G401 (cell line): Measurements from ENCODE around the gene FAM72A. TPM values are rescaled to one million over a fixed set of nuclear protein-coding genes. Genes with fewer than 3 reads are reported as not detected.
"Not testable (repeated sequence)": the region's sequence is repeated elsewhere in the genome, so short reads cannot be mapped to it uniquely, and the experiment has no call there.

ENCODE experiments used
- DNase-seq: peaks from one replicate; pipeline ENCODE4 v3.0.0-alpha.2; 2015; ENCODE audit warnings: low spot score
- in situ Hi-C: cut with HindIII; loops from 2 replicates; pipeline ENCODE4 v1.10.0; 2016; ENCODE audit warnings: low sequenced_read_pairs, mixed read lengths
- total RNA-seq: library from RNA; depleted of rRNA; stranded (reverse); fragments of >200 nt; shearing (Covaris generic); gene quantifications from 2 replicates; pipeline ENCODE4 v1.2.3, GENCODE V29; 2014; rRNA removed

Gene FAM72A
- total RNA-seq: 8.4 and 18.6 TPM in 2 replicates

DNA sequence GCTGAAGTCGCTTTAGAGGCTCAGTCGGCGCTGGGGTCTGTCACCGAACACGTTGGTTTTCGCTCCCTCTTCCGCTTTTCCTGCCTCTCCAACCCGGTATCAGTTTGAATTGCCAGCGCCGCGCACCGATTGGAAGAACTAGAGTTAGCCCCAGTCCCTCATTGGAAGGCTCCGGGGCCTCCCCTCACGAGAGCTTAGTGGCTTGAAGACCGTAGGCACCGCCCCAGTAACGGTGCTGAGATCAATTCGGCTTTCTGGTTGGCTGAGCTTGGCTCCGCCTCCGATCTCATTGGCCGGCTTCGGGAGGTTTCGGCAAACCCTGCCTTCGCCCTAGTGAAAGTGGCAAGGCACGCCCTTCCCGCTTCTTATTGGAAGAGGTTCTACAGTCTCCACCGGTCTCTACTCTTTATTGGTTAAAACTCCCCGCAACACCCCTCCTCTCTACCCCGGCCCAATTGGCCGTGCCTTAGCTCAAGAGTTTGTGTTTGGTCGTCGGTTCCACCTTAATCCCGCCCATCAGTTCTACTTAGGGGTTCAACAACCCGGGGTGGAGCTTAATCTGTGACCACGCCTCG lies at the start of gene FAM72A:
FAM72A (minus strand) TSS at position 51 of the 575 bp plus-strand sequence. CDS start 814 bp downstream, outside the sequence.
- DNase-seq: peak; percentile 100
- in situ Hi-C loops: not testable (repeated sequence)

DNA sequence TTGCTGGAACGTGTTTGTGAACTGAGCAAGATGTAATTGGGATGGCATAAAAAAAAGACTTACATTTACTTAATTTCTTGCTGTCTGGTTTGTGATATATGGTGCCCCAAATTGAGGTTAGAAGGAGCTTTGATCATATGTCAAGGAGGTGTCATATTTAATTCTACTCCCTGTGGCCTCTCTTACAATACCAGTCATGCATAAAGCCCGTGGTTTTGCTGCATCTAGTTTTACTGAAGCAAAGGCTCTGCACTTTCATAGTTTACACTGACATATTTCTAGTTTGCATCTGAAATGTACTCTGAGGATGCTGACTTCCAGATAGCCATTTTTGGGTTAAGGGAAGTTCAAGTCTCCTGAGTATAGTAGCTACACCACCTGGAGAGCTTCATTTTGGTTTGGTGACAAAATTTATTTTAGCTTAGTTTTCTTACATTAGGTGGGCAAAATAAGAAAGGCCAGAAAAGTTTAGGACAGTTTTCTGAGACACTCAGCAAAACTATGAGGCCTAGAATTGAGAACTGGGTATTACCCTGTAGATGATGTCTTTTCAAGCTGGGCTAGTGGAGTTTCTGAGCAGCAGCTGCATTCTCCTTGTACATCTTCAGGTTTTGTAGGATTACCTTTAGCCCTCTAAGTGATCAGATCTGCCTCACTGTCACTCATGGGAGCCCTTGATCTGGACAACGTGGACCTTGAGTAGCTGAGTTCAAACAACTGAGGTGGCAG lies 48.5 kb upstream of the FAM72A start:
- in situ Hi-C loops, DNase-seq: not testable (repeated sequence)

GRCh38 chr1:206246129-206246886 lies 43.7 kb upstream of the FAM72A start:
- DNase-seq, in situ Hi-C loops: not testable (repeated sequence)

DNA sequence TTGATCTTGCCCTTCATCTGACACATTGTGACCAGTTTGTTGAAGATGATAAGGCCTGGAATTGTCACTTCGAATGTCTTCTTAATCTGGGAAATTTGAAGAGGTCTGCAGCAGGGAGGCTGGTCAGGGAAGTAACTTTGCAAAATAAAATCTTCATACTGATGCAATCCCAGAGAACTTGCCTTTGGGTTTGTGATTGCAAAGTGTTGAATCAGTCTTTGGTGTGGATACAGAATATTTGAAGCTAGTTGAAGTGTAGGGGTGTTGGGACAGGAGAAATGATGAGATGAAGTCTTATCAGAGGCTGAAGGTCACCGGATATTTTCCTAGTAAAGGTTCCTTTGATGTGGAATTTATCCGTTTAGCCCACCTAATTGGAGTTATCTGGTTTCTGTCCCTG lies 42.8 kb upstream of the FAM72A start:
- in situ Hi-C loops: not testable (repeated sequence)

DNA sequence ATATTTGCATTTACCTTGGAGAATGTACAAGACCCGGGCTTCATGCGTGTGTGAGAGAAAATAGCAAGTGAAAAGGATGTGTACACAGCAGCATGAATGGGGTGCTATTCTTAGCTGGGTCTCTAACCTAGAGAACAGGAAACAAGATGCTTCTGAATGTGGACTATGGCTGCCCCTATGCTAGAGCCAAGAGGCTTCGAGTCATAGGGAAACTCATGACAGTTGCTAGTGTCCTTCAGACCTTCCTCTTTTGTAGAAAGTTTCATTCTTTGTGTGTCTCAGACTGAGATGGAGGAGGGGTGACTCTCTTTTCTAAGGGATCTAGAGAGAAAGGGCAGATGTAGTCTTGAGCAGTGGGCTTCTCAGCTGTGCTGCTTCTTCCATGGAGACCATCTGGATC lies 40.7 kb upstream of the FAM72A start:
- in situ Hi-C loops, DNase-seq: not testable (repeated sequence)

More for the DNA sequence above, 42.8 kb upstream of the FAM72A start:
- not testable (repeated sequence) for DNase-seq

DNA sequence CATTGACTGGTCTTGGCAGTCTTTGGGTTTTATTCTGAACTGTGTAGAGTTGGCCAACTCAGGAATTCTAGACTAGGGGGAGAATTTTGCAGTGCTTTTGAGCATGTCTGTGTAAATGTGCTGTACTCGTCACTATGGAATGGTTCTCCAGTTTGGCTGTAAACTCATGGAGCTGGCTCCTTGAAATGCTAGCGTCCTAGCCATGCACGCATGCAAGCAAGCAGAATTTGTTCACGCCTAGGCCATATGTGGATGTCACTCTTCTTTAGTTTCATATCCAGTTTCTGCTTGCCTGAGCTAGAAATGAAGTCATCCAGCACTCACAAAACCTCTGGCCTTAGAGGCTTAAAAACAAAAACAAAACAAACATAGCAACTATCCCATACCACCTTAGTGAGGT lies 37.6 kb upstream of the FAM72A start:
- DNase-seq, in situ Hi-C loops: not testable (repeated sequence)

- DNase-seq, in situ Hi-C loops: not testable (repeated sequence)
Observed at GRCh38 chr1:206235190-206235589, 32.6 kb upstream of the FAM72A start.

GRCh38 chr1:206234189-206234916 lies 31.7 kb upstream of the FAM72A start:
- DNase-seq, in situ Hi-C loops: not testable (repeated sequence)

DNA sequence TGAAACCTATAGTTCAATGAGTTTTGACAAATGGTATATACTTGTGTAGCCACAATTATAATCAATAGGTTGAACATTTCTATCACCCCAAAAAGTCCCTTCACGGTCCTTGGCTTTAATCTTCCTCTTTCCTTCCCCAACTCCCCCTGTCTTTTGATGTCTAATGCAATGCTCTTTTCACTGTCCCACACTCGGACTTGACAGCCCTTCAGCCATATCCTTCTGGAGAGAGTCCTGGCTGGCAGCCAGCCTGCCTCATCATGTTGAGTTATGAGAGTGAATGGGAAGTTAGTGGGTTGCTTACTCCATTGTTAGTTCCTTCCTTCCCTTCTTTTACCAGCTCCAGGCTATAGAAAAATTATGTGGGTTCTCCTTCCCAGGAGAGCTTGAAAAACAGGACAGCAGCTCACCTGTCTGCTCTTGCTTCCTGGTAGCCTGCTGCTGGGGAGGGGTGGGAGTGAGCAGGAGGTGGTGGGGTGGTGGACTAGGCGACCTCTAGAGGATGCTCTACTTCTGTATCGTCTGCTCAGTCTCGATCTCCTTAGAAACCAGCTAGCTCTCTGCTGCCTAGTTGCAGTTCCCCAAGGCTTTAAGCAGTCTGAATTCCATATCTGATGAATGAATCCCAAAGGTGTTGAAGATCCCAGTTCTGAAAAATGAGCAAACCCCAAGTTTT lies 30.5 kb upstream of the FAM72A start:
- in situ Hi-C loops, DNase-seq: not testable (repeated sequence)

GRCh38 chr1:206231989-206232388 lies 29.4 kb upstream of the FAM72A start:
- DNase-seq, in situ Hi-C loops: not testable (repeated sequence)

DNA sequence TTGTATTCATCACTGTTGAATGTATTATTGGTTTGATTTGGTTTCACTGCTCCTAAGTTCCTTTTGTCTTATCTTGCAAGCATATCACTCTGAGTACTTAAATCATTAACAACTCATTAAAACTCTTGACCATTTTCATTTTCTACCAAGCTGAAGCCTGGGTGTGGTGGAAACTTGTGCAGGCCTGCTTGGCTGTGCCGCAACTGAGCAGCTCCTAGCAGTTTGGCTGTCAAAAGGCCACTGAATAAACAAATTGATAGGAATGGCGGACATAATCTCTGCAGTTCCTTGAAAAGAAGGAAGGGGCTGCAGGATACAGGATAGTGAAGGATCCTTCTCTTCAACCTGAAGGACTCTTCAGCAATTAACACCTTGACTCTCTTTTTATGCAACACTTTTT lies 26.6 kb upstream of the FAM72A start:
- DNase-seq, in situ Hi-C loops: not testable (repeated sequence)

DNA sequence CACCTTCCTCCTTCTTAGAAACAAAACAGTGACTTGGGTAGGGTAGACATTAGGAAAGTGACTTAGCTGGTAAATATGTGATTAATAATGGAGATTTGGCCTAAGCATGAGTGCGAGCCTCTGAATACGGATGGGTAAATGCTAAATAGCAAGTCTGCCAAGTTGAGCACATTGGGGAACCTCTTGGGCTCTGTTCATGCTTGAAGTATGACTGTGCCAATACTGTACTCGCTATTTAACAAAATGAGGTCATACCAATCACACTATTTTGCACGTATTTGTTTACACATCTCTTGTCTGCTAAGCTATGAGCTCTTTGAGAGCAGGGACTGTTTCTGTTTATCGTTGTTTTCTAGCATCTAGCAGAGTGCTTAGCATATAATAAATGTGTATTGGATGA lies 24.2 kb upstream of the FAM72A start:
- in situ Hi-C loops, DNase-seq: not testable (repeated sequence)

DNA sequence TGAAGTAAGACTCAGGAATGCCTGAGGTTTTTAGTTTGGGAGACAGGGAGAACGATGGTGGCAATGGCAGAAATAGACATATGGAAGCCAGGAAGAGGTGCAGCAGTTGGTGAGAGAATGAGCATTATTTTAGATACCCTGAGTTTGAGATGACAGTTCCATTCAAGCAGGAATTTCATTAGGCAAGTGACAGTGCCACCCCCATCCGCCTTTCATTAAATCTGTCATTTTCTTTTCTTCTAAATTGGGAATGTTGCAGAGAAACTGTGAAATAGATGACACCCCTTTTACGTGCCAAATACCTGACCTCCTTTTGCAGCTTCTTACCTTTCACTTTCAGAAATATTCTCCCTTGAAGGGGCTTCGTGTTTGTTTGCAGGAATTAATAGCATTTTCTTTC lies 22.7 kb upstream of the FAM72A start:
- in situ Hi-C loops, DNase-seq: not testable (repeated sequence)

- DNase-seq, in situ Hi-C loops: not testable (repeated sequence)
Observed at GRCh38 chr1:206224190-206224776, 21.6 kb upstream of the FAM72A start.

DNA sequence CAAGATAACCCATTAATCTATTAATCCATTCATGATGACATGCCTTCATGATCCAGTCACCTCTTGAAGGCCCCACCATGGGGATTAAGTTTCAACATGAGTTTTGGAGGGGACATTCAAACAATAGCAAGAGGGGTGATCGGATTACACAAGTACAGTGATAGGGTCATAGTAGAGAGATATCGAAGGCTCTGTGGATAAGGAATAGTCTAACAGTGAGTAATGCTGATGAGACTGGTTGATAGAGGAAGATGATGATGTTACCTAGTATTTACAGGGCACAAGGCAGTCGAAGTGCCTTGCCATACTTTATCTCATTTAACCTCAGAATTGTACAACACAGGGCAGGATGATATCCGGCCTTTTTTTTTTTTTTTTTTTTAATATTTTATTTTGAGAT lies 18.9 kb upstream of the FAM72A start:
- DNase-seq, in situ Hi-C loops: not testable (repeated sequence)

DNA sequence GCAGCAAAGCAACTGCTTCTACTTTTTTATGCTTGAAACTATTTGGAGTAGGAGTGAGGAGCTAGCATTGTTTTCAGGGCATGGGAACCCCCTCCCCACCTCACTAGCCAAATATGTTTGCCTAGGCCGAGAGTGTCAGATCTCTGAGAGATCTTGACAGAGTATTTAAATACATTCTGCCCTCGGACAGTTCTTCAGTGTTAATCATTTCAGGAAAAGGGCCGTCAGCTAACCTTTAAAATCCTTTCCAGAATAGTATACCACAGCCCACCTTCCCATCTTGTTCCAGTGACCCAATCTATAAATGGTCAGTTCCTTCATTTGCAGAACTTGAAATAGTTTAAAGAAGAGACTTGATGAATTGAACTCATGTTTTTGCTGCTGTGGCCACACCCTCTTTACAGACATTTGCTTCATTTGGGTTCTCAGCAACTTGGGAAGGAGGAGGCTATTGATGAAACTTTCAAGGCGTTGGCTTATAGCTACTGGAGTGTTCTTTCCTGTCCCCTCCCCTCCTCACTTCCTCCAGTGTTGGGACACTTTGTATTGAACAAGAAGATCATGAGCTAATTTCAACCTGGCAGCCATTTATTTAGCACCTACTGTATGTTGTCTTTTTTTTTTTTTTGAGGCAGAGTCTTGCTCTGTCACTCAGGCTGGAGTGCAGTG lies 17.8 kb upstream of the FAM72A start:
- in situ Hi-C loops, DNase-seq: not testable (repeated sequence)

DNA sequence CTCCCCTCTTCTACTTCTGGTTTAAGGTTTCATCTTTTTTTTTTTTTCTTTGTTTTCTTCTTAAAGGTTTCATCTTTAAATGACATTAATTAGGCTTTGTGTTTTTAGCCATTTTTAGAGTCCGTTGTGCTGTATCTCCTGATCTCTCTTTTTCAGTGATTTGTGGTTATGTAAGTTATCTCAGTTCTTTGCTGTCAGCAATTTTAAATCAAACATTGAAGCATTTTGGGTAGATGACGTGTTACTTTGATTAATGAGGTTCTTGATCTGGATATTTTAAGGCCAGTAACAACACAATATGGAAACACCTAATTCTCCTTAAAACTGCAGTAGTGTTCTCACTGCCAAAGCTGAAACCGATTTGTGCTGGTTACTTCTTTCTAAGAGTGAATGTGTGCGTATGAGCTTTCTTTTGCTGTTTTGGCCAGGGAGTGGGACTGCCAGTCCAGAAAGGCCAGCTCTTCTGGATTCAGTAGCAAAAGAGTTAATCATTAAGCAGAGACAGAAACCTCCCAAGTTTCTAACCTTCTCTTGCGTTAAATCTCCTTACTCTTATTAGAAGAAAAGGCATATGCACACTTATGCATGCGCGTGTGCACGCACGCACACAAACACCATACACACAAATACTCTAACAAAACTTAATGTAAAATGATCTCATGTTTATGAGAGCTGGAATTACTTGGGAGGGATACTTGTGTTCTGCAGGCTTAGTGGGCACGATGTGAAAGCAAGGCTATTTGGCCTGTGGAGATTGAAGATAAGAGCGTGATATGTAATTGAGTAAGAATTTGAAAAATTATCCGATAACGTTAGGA lies 17.1 kb upstream of the FAM72A start:
- DNase-seq, in situ Hi-C loops: not testable (repeated sequence)
